ENCODE results near the gene G3BP2.

G3BP2 gene

DNA sequence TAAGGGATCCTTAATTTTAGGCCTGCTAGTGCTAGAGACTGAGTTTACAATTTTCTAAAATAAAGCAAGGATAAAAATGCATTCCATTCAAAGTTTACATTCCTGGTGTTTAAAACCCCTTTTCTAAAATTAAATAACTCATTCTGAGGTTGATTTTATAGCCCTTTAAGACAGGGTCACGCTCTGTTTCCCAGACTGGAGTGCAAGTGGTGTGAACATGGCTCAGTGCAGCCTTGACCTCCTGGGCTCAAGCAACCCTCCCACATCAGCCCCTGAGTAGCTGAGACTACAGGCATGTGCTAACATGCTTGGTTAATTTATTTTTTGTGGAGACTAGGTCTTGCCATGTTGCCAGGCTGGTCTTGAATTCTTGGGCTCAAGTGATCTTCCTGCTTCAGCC, 36.0 kb downstream of the G3BP2 start:
- DNase-seq: no peak

DNA sequence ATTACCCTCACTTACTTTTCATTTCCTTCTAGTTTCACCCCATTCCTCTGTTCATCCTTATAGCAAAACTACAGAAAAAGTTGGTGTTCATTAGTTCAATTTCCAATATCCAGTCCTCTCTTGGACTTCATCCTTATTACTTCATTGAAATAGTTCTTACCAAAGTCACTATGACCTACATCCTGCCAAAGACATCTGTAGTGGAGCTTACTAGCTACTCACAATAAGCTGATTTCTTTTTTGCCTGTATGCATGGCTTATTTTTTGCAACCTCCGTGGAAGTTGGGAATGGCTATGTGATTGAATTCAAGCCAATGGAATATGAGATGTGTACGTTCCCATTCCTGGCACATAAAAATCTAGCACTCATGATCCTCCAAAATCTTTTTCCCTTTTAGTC, 38.3 kb downstream of the G3BP2 start:
- DNase-seq: no peak

DNA sequence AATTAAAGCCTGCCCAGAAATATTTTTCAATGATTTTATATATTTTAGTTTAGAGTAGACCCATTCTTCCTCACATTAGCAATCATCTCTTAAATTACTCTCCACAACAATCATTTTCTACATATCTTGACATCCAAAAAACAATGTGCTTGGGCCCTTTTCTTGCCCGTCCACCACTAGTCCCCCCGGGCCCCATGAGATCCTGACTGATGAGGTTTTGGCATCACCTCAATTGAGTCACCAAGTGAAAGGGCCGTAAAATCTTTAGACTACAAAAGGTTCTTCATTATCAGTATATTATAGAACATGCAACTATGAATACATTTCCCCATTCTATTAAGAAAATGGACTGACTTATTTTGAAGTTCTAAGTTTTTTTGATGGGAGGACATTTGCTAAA, 38.9 kb downstream of the G3BP2 start:
- no peak for DNase-seq

DNA sequence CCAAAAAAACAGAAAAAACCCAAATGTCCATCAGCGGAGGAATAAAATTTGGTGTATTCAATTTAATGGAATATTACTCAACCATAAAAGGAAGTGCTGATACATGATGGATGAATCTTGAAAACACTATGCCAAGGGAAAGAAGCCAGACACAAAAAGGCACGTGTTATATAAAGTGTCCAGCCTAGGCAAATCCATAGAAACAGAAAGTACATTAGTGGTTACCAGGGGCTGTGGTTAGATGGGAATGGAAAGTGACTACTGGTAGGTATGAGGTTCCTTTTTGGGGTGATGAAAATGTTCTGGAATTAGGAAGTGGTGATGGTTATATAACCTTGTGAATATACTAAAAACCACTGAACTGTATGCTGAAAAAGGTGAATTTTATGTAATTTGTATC, 39.4 kb downstream of the G3BP2 start:
- peak; percentile 19 to 24 for DNase-seq

DNA sequence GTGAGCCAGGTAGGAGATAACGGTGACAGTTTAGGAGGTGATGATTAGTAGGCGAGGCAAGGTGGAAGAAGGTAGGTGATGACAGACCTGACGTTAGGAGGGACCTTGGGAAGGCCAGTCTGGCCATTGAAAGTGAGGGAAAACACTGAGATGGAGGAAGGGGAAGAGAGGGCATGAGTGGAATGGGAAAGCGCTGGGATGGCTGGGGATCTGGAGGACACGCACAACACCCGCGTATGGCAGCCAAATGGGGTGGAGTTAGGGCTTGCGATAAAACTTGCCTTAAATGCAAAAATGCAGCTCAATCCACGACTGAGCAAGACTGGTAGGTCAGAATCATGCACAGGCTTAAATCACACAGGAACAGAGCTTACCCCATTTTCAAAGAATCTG, 42.3 kb downstream of the G3BP2 start:
- DNase-seq: no peak

DNA sequence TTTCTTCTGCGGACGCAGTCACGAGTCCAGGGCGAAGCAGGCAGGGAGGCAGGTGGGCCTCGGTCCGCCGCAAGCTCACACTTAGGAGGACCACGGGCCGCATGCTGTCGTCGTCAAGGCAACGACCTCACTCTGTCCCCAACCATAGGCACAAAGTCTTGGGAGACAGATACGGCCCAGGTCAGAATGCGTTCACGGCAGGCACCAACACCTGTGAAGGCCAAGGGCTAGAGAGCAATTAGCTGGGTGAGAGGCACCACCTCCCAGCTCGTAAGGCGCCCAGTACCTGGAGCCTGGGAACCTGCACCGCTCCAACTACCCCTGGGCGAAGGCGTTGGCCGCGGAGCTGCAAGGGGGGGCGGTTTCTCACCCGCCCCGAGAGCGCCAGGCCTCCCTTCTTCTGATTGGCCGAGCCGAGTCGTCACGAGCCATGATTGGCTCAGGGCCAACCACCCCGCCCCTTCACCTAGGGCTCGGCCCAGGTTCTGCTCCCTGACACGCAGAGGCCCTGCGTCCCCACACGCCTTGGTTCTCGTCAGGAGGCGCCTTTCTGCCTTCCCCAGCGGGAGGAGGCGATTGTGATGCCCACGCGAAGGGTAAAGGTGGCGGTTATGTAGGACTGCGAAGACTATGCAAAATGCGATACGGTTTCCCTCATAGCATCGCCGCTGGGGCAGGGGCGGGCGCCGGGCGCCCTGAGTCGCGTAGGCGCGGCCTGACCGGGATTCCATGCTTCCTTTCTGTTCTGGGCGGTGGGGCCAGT, 42.9 kb downstream of the G3BP2 start, which contains the start of gene CDKL2:
CDKL2 (minus strand) TSS at position 355 of the 763 bp plus-strand sequence. CDS start 4,540 bp downstream, outside the sequence.
- DNase-seq: peak; percentile 70 to 79

DNA sequence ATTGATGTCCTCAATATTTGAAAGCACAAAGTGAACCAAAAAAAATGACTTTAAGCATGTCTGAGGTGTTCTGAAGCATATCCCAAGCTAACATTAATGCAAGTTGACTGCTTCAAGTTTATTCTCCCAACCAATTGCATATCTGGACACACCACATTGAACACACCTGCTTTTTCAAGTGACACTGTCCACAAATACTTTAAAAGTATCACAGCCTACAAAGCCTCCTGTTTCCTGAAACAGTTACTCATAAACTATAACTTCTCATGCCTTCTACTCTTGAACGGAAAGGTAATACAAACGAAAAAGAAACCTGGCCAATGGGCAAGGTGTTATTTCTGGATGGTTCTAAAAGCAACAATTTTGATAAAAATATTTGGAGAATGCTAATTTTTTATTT, 44.0 kb downstream of the G3BP2 start:
- DNase-seq: no peak

DNA sequence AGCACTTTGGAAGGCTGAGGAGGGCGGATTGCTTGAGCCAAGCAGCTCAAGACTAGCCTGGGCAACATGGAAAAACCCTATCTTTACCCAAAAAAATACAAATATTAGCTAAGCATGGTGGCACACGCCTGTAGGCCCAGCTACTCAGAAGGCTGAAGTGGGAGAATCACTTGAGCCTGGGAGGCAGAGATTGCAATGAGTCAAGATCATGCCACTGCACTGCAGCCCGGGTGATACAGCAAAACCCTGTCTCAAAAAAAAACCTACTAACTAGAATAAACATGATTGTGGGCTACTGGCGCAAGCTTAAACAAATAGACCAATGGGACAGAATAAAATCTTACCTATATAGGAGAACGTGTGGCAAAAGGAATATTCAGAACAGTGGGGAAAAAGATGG, 50.2 kb downstream of the G3BP2 start:
- peak in 1 of 2 donors; percentile 51 for DNase-seq

DNA sequence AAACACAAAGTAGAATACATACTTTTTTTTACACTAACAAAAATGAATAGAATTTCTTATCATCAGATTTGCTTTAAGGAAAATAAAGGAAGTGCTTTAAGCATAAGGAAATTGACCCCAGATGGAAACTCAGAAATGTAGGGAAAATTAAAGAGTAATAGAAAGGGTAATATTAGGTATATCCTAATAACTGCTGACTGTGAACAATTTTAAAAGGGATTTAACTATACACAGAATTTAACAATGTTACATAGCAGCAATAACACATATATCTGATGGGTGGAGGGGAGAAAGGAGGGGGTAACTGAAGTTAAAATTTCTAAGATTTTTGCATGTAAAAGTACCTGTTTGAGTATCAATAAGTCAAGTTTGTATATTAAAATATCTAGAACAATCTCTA, 51.5 kb downstream of the G3BP2 start:
- DNase-seq: no peak

DNA sequence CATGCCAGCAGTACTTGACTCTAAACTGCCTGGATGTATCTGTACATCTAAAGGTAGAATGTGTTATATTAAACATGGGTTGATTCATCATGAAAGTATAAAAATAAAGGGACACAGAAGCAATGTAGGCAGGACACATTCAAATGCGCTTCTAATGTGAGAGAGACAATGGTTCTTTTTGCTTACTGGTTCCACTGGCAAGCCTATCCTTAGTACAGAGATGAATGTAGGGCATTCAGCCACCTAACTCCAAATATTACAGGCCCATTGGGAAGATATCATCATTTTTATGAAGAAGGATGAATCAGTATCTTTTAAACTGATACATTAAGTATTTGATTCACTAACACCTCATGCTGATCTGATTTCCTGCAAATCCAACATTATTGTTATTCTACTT, 60.9 kb downstream of the G3BP2 start:
- DNase-seq: no peak

DNA sequence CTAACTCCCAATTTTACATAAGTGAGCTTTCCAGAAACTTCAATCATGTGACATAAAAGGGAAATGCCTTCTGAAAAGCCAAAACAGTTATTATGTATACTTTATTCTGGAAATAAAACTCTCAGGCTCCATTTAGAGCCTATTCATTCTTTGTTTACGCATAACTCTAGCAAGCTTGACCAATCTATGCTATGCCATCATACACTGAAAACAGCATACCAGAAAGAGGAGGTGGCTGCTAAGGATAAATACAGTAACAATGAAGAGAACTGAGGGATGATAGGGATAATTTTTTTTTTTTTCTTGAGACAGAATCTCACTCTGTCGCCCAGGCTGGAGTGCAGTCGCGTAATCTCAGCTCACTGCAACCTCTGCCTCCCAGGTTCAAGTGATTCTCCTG, 67.3 kb downstream of the G3BP2 start:
- DNase-seq: no peak

DNA sequence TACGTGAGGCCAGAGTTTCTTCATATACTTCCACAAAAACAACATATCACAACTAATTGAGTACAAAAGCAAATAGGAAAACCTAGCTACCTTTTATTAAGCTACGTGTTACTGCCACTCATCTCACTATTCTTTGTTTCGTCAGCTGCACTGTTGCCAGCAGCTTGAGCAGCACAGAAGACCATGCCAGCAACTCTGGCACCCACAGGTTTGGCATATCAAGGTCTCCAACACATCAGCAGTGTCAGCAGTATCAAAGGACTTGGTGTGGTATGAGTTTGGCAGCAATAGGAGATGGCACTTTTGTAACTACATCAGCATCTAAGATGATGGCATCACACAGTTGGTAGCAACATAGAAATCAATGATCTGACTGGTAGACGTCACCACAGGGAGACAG, 73.6 kb downstream of the G3BP2 start:
- no peak for DNase-seq

DNA sequence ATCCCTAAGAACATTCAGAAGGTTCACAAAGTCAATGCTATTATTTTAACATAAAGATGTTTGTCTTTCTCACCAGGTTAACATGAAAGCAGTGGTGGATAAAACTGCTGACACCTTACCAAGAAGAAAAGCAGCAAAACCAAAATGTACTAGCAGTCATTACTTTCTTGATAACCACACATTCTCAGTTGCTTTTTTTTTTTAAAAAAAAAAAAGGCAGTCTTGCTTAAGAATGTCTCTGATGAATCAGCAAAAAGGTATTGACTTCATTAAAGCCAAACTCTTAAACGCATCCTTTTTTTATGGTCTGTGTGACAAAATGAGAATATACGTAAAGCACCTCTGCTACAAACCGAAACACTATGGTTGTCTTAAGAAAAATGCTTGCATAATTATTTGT, 74.8 kb downstream of the G3BP2 start:
- DNase-seq: peak; percentile 6

DNA sequence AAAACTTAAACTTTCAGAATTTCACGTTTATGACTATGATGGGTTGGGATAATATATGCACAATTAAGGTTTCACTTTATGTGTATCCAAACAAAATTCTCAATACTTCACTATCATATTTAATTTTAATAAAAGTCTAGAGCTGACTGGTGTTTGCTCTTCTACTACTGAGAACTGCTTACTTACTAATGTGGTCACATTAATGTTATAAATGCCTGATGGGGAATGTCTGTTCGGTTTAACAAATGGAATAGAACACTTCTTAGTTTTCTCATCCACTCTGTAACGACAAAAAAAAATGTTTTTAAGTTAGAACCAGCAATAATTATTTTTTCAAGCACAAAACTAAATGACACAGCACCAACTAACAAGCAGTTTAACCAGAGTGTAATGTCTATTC, 77.2 kb downstream of the G3BP2 start:
- DNase-seq: no peak

DNA sequence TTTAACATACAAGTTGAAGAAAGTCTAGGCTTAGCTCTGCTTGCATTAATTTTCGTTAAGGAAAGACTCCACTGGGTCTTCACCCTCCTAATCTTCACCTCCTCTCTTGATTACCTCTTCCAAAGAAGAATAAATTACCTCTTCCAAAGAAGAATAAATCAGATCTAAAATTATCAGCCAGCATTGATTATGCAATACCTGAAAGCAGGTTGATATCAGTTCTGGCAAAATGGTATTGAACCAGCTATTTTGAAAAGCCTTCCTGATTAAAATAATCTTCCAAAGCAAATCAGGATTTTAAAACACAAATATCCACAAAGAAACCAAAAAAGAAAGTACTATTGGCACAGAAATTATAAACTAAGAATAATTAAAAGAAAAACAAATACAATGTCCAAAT, 79.8 kb downstream of the G3BP2 start:
- no peak for DNase-seq

Measured in inflammatory macrophage treated with lipopolysaccharide for 1 hour (primary cell).